RPMI8226 (cell line): ENCODE measurements around the gene CCND1.

ENCODE experiments used
- DNase-seq: peaks from one replicate; pipeline ENCODE4 v3.0.0-alpha.2; 2015

The CCND1 gene

DNA sequence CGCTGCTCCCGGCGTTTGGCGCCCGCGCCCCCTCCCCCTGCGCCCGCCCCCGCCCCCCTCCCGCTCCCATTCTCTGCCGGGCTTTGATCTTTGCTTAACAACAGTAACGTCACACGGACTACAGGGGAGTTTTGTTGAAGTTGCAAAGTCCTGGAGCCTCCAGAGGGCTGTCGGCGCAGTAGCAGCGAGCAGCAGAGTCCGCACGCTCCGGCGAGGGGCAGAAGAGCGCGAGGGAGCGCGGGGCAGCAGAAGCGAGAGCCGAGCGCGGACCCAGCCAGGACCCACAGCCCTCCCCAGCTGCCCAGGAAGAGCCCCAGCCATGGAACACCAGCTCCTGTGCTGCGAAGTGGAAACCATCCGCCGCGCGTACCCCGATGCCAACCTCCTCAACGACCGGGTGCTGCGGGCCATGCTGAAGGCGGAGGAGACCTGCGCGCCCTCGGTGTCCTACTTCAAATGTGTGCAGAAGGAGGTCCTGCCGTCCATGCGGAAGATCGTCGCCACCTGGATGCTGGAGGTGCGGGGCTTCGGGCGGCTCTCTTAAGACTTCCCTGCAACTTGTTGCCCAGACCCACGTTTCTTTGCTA is at the start of gene CCND1:
Gene CCND1, plus strand, starts transcription at position 162 of the 587 bp plus-strand sequence. Its CDS starts 158 bp downstream, at position 320.
- peak; percentile 94 for DNase-seq

DNA sequence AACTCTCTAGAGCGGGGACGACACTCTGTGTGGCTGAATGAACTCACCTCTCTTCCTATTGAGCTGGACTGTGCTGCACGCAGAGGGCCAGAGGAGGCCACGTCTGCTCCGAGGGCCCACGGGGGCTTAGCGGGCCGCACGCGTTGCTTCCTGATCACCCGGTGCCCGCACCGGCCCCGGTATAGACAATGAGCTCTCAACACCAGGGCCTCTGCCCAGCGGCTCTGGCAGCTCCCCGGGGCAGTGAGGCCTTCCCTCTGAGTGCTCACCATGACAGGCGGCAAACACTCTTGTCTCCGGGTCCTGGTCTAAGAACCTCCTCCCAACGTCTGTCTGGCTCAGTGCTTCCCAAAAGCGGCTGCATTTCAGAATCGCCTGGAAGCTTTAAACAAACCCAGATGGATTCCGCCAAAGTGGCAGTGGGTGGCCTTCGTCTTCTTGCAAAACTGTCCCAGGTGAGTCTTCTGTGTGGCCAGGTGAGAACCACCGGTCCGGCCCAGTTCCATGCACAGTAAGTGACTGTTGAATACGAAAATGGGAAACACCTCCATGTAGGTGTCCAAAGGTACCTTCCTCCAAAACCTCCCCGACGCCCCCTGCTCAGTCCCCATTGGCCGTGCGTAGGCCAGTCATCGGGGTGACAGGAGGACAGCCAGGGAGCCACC is 47.8 kb upstream of the CCND1 start:
- DNase-seq, result no peak

DNA sequence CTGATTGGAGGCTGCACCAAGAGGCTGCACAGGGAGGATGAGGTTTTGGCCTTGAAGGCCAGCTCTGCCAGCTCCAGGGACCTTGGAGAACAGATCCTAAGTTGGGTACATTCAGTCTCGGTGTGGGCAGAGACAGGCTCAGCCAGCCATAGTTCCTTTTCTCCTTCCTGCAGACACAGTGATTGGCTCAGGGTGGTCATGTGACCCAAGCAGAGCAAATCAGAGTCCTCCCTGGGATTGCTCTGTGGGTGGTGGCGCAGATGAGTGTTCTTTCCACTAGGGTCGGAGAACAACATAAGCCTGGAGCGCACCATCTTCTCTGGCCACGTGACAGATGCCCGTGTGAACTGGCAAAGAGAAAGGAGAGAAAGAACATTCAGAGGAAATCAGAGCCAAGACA is 47.1 kb upstream of the CCND1 start:
- DNase-seq, result no peak

DNA sequence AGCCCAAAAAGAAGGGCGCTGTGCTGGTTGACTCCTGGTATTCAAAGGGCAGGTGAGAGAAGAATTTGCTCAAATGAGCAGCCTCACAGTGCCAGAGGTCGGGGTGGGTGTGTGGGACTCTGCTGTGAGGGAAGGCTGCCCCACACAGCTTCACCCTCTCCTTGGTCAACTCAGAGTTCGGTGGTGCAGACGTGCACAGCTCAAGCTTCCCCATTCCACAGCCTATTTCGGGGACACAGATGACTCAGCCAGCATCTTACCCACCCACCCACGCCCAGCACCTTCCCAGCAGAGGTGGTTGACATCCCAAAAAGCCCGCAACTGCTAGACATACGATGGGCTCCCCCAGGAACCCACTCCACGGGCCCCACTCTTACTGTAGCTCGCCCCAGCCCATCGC is 46.5 kb upstream of the CCND1 start:
- DNase-seq, result no peak

DNA sequence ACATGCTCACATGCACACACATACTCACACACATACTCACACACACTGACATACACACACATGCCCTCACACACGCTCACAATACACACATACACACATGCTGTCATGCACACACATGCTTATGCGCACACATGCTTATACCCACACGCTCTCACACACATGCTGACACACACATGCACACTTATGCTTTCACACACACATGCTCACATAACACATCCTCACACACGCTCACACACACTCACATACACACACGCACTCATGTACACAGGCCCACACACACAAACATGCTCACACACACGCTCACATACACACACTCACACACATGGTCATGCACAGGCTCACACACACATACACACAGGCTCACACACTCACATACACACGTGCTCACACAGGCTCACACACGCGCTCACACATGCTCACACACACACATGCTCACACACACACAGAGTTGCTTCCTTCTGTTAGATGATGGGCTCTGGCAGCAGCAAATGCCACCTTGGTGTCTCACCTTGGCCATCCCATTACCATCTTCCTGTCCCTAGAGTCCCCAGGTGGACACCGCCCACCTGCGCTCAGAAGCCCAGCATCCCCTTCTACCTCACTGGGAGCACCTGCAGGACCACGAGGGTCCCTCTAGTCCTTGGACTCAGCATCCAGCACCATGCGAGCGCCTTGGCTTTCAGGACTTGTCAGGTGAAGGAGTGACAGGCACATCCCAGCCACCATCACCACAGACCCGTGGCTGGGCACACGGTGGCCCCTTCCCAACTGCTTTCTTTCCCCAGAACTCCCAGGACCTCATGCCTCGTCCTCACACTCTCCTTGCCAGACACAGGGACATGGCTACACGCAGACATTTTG is 44.9 kb upstream of the CCND1 start:
- DNase-seq, result no peak

DNA sequence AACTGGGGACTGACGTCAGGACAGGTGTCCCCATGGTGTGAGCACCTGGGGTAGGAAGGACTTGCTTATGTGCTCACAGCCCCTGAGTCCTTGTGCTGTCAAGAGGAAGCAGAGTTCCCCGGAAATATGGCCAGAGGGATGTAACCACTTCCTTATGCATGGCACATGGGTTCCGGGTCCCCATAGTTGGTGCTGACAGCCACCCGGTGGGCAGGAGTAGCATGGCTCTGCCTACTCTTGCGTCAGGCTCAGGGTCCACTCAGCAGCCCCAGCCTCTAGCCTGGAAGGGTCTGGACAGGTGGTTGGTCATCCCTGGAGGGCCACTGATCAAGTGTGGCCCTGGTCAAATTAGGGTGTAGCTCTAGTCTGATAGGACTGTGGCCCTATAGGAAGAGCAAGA is 42.8 kb upstream of the CCND1 start:
- no peak for DNase-seq

DNA sequence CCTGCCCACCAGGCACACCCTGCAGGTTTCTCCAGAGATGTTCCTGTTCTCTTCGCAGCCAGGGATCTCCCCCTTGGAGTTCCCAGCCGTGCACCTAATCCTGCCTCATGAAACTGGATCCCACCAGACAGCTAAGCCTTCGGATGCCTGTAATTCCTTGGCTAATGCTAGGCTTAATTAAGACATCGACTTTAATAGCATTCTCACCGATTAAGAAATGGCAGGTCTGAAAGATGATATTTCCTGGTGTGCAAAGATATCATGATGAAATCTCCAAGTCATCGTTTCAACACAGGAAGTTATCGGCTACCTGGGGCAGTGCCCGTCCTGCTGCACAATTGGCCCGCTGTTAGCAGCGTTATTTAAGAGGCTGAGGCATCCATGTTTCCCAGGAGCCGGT is 41.5 kb upstream of the CCND1 start:
- no peak for DNase-seq

DNA sequence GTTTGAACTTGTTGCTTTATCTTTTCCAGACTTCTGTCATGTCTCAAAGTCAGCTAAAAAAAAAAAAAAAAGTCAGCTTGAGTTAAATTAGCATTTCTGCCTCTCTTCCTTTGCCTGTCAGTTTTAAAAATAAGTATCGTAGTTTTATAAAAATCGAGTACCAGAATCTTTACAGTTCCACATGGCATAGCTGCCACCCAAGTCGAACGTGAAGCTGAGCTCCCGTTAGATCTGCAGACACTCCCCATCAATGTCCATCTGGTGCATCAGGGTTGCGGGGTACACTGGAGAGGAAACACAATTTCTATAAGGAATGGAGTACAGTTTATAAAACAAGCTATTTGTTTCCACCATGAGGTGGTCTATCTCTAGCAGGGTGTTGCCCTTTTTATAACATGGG is 41.0 kb upstream of the CCND1 start:
- no peak for DNase-seq

DNA sequence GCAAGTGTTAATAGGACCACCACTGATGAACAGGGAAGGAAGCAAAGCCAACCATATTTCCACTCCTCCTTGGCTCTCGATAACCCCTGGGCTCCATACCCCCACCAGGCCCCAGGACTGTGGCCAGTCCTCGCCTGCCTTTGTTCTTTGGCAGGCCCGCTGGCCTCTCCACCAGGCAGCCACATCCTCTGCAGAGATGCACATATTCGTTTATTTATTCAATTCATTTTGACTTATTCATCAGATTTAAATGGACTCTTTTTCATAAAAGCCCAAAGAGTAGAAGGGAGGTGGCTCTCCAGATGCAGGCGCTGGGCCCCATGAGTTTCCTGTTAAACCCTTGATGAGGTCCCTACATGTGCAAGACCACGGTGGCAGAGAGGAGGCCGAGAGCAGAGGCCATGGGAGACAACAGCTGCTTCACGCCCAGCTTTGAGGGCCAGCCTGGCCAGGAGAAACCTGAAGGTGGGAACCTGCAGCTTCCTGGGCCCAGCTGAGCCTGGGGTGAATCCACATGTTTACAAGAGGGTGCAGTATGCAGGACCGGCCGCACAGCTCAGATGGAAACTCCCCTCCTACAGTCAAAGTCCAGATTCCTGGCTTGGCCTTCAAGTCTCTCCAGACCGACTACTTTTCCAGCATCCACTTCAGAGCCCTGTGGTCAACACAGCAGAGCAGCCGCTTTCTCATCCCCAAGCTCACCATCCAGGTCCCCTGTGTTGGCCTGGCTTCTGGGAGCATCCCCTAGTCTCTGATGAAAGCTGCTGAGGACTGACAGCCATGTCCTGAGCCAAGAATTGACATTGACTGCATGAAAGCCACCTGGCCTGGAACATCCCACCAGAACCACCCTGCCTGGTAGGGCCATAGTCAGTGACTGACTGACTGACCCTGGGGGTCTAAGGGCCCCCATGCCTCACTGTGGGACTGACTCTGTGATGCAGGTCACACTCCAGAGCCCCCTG is 39.7 kb upstream of the CCND1 start:
- DNase-seq, result no peak

DNA sequence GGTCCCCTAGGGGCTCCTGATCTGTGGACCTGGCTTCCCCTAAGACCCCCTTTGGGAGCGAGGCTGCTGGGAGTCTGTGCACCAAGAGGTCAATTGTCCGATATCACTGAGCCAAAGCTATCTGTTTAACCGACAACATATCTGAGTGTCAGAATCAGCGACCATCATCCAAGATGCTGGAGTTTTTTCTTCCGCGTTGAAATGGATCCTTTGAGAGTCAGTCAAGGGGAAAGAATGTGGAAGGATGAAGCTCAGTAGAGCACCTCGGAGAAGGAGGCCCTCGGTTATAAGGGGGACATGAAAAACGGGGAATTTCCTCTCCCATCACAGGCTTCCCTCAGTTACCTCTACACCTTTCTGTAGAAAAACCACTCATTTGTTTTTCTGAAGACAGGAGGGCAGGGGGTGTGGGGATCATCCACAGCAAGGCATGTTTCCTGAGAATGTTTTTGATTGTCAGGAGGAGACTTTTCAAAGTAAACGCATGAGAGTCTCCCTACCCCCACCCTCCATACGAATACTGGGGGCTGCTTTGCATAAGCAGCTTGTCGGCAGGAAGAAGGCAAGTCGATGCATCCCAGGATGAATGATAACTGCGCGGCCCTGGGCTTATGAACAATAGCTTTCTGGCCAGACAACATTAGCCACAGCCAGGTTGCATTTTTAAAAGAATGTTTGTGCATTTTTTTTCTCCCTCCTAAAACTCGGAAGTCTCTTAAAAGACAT is 37.7 kb upstream of the CCND1 start:
- DNase-seq, result no peak

DNA sequence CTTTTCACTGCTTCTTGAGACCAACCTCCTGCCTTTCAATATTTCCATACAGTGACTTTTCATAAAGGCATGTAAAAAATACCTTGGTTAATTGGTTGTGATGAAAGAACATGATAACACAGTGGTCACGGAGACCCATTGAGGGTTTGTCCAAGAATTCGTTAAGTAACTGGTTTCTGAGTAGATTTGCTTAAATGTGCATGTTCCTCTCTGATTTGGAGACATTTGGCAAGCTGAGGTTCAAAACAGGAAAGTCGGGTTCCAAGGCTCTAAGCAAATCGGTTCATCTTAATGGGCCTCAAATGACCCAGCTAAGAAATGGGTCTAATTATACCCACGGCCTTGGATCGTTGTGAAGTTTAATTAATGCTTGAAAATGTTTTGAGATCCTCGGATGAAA is 36.9 kb upstream of the CCND1 start:
- DNase-seq, result no peak

DNA sequence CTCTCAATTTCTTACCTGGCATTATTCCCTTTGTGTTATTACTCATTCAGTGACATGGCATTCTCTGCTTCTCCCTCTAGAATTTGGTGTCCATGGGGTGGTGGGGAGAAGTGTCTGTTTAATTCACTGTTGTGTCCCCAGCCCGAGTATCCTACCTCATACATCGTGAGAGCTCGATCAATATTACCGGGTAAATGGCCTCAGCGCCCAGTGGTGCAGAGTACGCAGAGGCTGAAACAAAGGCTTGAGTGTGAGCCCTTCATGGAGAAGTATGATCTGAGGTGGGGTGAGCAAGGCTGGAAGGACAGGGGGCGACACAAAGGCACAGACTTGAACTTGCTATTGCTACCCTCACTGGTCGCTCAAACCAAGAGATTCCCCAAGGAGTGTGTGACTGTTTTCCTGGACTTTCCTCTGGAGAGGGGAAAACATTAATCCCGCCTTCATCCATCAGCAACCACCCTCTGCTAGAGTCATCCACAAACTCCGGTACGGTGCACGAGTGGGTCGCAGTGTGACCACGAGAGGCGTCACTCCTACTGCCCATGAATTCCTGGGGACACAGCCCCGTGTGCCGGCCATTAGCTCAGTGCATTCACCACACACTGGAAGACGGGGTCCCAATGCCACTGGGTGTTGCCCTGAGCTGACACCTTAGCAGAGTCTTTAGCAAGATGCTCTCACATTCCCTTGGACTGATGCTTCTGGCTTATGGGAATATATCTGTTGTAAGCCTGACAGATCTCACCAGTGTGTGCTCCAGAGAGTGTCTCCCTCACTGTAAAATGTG is 35.0 kb upstream of the CCND1 start:
- no peak for DNase-seq

DNA sequence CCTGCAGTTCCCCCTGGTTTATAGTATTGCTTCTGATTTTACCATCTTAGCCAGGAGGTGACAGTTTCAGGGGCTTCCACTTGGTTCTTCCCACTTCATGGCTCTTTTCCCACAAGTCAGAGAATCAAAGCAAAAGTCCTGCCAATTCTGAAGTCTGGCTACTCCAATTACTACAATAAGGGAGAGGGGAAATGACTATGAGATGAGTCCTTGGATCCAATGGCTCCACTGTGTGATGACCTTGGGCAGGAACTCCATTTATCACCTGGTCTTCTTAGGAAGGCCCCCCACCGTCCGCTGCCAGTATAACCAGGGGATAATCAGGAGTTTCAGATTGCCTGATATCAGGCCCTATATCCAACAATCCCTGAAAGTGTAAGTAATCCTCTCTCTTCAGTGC is 31.6 kb upstream of the CCND1 start:
- no peak for DNase-seq

DNA sequence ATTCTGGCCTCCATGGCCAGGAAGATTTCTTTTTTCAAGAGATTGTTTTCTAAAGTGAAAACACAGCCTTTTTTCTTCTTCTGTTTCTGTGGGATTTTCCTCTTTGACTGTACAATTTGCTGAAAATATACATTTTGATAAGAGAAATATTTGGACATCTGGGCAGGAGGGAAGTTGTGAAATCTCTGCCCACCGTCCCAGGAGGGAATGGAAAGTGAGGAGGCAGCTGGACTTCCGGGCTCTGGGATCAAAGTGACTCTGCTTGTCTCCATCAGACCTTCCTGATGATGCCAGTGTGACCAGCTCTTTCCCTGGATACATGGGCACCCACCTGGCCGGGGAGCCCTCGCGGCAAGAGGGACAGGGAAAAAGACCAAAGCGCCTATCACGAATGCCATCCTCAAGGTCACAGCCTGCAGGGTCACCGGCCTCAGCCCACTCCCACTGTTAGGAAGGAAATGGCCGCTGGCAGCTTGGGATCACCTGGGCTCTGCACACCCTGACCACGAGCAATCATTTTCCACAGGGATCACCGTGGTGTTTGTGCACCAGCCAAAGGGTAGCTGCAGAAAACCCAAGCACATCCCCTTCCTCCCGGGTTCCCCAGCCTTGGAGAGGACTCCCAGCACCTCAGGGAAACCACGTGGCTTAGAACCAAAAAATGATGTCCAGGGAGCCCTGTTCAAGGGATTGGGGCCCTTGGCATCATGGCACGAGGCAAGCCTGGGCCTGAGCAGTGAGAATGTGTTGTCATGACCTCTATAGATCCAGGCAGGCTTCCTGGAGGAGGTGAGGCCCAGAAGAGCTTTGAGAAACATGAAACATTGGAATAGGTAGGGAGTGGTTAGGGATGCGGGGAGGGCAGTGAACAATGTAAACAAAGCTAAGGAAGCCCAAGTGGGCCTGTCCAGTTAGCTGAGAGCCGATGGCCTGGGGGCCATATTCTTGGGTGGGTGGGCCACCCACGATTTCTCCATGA is 29.1 kb upstream of the CCND1 start:
- no peak for DNase-seq

DNA sequence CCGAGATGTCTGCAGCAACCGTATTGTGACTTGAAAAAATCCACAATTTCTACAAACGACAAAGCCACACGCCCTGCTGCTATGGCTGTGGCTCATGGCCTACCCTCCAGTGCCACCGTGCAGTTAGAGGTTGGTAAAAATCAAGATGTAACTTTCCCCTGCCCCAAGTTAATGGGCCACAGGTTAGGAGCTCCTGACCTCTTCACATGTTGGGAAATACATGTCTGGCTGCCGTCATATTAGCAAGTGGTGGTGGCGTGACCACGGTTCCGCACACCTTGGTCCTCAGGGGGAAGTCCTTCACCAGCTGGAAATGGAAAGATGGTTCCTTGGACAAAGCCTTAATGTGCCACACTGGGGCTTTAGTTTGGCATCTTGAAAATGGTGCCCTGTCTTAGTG is 27.4 kb upstream of the CCND1 start:
- no peak for DNase-seq

DNA sequence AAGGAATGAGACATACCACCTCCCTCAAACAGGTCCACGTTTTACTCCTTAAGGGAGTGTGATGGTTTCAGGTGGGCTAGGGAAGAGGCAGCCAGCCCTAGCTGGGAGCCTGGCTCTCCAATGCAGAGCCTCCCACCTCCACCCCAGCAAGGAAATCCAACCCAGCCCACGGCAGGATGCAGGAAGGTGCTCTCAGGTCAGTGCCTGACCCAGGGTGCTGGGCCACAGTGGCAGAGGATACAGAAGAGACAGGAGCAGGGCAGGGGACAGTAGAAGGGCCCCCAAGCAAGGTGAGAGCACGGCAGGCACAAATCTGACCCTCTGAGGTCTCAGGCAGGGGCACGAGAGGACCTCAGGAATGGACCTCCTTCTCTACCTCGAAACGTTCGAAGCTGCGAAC is 26.9 kb upstream of the CCND1 start:
- DNase-seq, result no peak

DNA sequence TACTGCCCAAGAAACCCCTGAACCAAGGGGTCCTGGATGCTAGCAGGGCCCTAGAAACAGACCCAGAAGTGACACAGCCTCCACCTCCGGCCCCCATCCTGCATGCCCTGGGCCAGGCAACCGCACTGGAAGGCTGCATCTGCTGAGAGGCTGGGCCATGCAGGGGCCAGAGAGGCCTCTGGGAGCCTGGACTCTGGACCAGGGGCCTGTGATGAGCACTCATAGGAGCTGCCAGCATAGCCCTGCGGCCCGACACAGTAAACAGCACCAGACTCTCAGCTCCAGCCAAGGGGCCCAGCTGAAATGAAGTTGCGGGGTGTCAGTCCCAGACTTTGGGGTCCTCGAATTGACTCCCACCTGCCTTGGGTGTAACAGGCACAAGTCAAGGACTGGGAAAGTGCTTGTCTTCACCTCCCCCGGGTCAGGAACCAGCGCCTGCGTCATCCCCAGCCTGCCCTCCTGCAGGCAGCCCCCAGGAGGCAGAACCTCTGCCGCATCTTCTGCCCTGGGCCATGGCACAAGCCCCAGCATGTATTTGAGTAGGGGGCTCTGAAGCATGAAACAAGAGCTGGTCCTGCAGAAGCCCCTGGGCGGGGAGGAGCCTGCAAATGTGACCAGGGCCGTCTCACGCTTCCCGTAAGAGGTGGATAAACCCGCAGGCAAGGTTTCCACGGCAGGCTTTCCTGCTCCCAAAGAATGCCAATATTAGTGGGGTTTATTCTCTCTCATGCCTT is 25.2 kb upstream of the CCND1 start:
- DNase-seq, result no peak

DNA sequence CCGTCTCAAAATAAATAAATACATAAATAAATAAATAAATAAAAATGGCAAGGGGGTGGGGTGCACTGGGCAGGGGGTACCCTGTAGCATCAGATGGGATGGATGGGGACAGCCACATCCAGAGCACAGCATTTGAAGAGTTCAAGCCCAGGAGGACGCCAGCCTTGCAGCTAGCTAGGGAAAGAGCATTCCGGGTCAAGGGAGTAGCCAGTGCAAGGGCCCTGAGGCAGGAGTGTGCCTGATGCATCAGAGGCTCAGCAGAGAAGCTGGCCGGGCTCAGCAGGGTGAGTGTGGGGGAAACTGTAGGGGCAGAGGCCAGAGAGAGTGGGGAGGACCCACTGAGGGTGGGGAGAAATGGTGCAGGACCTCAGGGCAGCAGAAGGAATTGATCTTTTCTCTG is 23.7 kb upstream of the CCND1 start:
- no peak for DNase-seq

DNA sequence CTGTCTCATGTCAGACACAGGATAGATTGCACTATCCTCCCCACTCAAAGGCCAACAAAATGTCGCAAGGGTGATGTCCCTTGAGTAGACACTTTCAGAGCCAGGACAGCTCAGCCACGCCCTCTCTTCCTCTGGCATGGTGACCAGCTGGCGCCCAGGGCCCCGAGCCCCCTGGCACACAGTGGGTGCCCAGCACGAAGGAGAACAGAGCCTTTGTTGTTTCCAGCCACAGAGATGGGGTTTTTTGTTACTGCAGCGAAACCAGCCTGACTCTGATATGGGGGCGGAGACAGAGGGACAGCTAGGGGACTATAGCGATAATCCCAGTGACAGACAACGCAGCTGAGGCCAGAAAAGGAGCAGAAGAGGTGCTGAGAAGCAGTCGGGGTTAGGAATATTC is 23.3 kb upstream of the CCND1 start:
- DNase-seq, result no peak
